PC-3 (cell line): ENCODE measurements around the gene ATF6. TPM values are rescaled to one million over a fixed set of nuclear protein-coding genes. Genes with fewer than 3 reads are reported as not detected.

Experiments used
- ATAC-seq: fragments of 200-7000 bp; cut with Tn5 transposase; 2 replicates; pipeline ENCODE4 v1.9.1; 2020; ENCODE audit warnings: mild to moderate bottlenecking, moderate library complexity
- BruUV-seq: library from RNA; stranded (reverse); fragments of 400-500 nt; replicated peaks from 2 replicates; lab custom pipeline; 2021; lab: Mats Ljungman, UMichigan
- CTCF ChIA-PET: fragments of 300-600 bp; sonication (Branson Sonifier 250); formaldehyde crosslinking; loops from one replicate; lab custom pipeline; 2022; ENCODE audit warnings: antibody characterized with exemption; lab: Charles Lee
- POLR2A ChIA-PET: fragments of 300-600 bp; sonication (Branson Sonifier 250); formaldehyde crosslinking; loops from one replicate; lab custom pipeline; 2022; ENCODE audit warnings: antibody characterized with exemption; ENCODE audit not compliant: unreplicated experiment; lab: Charles Lee
- DNase-seq: peaks from one replicate; pipeline ENCODE4 v3.0.0-alpha.2; 2015
- H2AFZ ChIP-seq: fragments of 300-600 bp; sonication (generic); 2 replicates; pipeline ENCODE4 v1.6.0; 2016; ENCODE audit warnings: antibody characterized with exemption, low read length
- H3F3A ChIP-seq: fragments of 300-600 bp; sonication (generic); one replicate; pipeline ENCODE4 v1.6.0; 2017; ENCODE audit warnings: antibody characterized with exemption, low read length, control low read depth, mild to moderate bottlenecking; ENCODE audit not compliant: unreplicated experiment
- H3K27ac ChIP-seq: fragments of 300-600 bp; sonication (generic); 2 replicates; pipeline ENCODE4 v1.5.1; 2016; ENCODE audit warnings: mild to moderate bottlenecking, low read length
- H3K27me3 ChIP-seq: fragments of 300-600 bp; sonication (generic); 2 replicates; pipeline ENCODE4 v1.6.1; 2016; ENCODE audit warnings: low read length, mixed read lengths
- H3K36me3 ChIP-seq: fragments of 300-600 bp; sonication (generic); 2 replicates; pipeline ENCODE4 v1.6.1; 2016; ENCODE audit warnings: low read depth, mixed run types, low read length, mixed read lengths
- H3K4me1 ChIP-seq: fragments of 300-600 bp; sonication (generic); 2 replicates; pipeline ENCODE4 v1.5.1; 2016; ENCODE audit warnings: low read length; ENCODE audit not compliant: insufficient read depth
- H3K4me2 ChIP-seq: fragments of 300-600 bp; sonication (generic); 2 replicates; pipeline ENCODE4 v1.6.0; 2016; ENCODE audit warnings: low read length
- H3K4me3 ChIP-seq: fragments of 300-600 bp; sonication (generic); 2 replicates; pipeline ENCODE4 v1.5.1; 2016; ENCODE audit warnings: mild to moderate bottlenecking, low read length, mixed read lengths
- H3K79me2 ChIP-seq: fragments of 300-600 bp; sonication (generic); 2 replicates; pipeline ENCODE4 v1.6.1; 2017; ENCODE audit warnings: low read length, mixed read lengths
- H3K9ac ChIP-seq: fragments of 300-600 bp; sonication (generic); 2 replicates; pipeline ENCODE4 v1.6.0; 2016; ENCODE audit warnings: mild to moderate bottlenecking, low read length
- H3K9me2 ChIP-seq: fragments of 300-600 bp; sonication (generic); replicated peaks from 2 replicates; pipeline ENCODE4 v1.6.1; 2016; ENCODE audit warnings: mixed run types, low read length, mixed read lengths
- H3K9me3 ChIP-seq: fragments of 300-600 bp; sonication (generic); 2 replicates; pipeline ENCODE4 v1.6.1; 2016; ENCODE audit warnings: low read length, mixed read lengths
- H4K20me1 ChIP-seq: fragments of 300-600 bp; sonication (generic); 2 replicates; pipeline ENCODE4 v1.6.1; 2016; ENCODE audit warnings: low read length, mixed read lengths
- CTCF ChIP-seq: fragments of 300-600 bp; sonication (generic); conservative IDR thresholded peaks from 2 replicates; pipeline ENCODE4 v1.5.1; 2017; ENCODE audit warnings: antibody characterized with exemption, low read depth, mild to moderate bottlenecking, low read length
- EZH2 ChIP-seq: fragments of 300-600 bp; sonication (generic); IDR thresholded peaks from one replicate; pipeline ENCODE4 v1.6.1; 2017; ENCODE audit warnings: antibody characterized with exemption, mild to moderate bottlenecking, low read length; ENCODE audit not compliant: unreplicated experiment
- EZH2phosphoT487 ChIP-seq: fragments of 300-600 bp; sonication (generic); IDR thresholded peaks from 2 replicates; pipeline ENCODE4 v1.6.1; 2018; ENCODE audit warnings: mild to moderate bottlenecking, antibody characterized with exemption, low read length, borderline replicate concordance
- intact Hi-C: fragments of 100-400 bp; cut with micrococcal nuclease; formaldehyde crosslinking; loops from 2 replicates; pipeline ENCODE4 v1.9.0; 2023
- total RNA-seq: library from RNA; depleted of rRNA; stranded (reverse); fragments of >200 nt; gene quantifications from 2 replicates; pipeline ENCODE4 v1.2.3, GENCODE V29; 2014

ATF6 gene
- total RNA-seq, 1 experiment from 2014 or later, result 19.7 TPM

DNA sequence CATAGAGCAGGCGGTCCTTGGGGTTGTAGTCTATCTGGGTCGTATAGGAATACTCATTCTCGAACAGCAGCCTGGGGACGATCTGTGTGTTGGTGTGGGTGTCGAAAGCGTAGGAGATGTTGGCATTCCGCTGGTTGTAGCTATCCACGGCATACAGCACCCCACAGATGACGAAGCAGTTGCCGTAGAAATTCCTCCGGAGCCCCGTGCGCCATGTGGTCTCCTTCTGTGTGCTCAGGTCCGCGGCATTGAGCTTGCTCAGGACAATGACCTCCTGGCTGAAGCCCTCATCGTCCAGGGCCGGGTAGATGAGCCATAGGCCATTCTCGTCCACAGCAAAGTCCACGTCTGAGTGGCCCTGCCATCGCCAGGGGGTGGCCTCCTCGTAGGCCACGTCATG is 217.6 kb downstream of the ATF6 start:
- ATAC-seq (no peak), DNase-seq (no peak)
- no TSS peak for BruUV-seq
- H2AFZ ChIP-seq, result no peak overlapping the region
- no peak overlapping the region for H3K4me2 ChIP-seq
- no peaks in the 10 kb centered on the region for H3K4me1 ChIP-seq
- H3K9me2 ChIP-seq, result no peaks in the 10 kb centered on the region
- no peaks in the 10 kb centered on the region for H3K79me2 ChIP-seq
- no peak overlapping the region for H3K27ac ChIP-seq
- TF ChIP-seq CTCF (no peak), EZH2 (no peak), EZH2phosphoT487 (no peak)
- CTCF ChIA-PET, result no interaction called here
- no peaks in the 10 kb centered on the region for H3K9me3 ChIP-seq
- no peaks in the 10 kb centered on the region for H4K20me1 ChIP-seq
- no peaks in the 10 kb centered on the region for H3F3A ChIP-seq
- H3K4me3 ChIP-seq, result no peak overlapping the region
- H3K36me3 ChIP-seq, result no peaks in the 10 kb centered on the region
- POLR2A ChIA-PET, result no interaction called here
- intact Hi-C loops, result no loop called here
- no peaks in the 10 kb centered on the region for H3K27me3 ChIP-seq
- H3K9ac ChIP-seq, result no peak overlapping the region

GRCh38 chr1:161985301-161985822 is 219.2 kb downstream of the ATF6 start:
- no peaks in the 10 kb centered on the region for H3K27me3 ChIP-seq
- no peak overlapping the region for H3K9ac ChIP-seq
- no peaks in the 10 kb centered on the region for H3K79me2 ChIP-seq
- H3K4me1 ChIP-seq, result no peaks in the 10 kb centered on the region
- DNase-seq (no peak), ATAC-seq (no peak)
- H3K36me3 ChIP-seq, result no peaks in the 10 kb centered on the region
- ChIA-PET CTCF (no interaction called here), POLR2A (no interaction called here)
- no peak overlapping the region for H3K4me2 ChIP-seq
- H2AFZ ChIP-seq, result no peak overlapping the region
- intact Hi-C loops, result no loop called here
- no peaks in the 10 kb centered on the region for H3K9me2 ChIP-seq
- no peaks in the 10 kb centered on the region for H4K20me1 ChIP-seq
- TF ChIP-seq EZH2 (no peak), EZH2phosphoT487 (no peak), CTCF (no peak)
- H3K27ac ChIP-seq, result no peak overlapping the region
- no peak overlapping the region for H3K4me3 ChIP-seq
- H3F3A ChIP-seq, result no peaks in the 10 kb centered on the region
- H3K9me3 ChIP-seq, result no peaks in the 10 kb centered on the region
- no TSS peak for BruUV-seq

DNA sequence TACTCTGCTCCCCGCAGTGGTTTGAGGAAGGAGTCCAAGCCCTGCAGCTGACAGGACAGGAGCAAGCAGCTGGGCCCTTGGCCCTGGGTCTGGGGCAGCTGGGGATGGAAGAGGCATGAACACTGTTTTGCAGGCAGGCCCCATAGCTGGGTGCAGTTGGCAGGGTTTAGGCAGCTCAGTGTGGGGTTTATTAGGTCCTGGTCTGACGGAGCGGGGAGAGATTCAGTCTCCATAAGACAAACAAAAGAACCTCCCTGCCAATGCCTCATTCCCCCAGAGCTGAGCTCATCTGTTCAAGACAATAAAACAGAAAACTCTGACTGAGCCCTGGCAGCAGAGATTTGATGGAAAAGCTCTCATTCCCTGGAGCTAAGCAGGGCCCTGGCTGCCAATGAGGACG is 220.2 kb downstream of the ATF6 start:
- ChIA-PET CTCF (no interaction called here), POLR2A (no interaction called here)
- Histone ChIP-seq H3K4me3 (no peak overlapping the region), H3K27me3 (no peaks in the 10 kb centered on the region), H3K9me2 (no peaks in the 10 kb centered on the region), H3K79me2 (no peaks in the 10 kb centered on the region), H3K9me3 (no peaks in the 10 kb centered on the region), H3K27ac (no peak overlapping the region), H3K36me3 (no peaks in the 10 kb centered on the region), H3F3A (no peaks in the 10 kb centered on the region), H4K20me1 (no peaks in the 10 kb centered on the region), H3K4me1 (no peaks in the 10 kb centered on the region), H2AFZ (no peak overlapping the region), H3K4me2 (no peak overlapping the region), H3K9ac (no peak overlapping the region)
- no TSS peak for BruUV-seq
- TF ChIP-seq CTCF (no peak), EZH2phosphoT487 (no peak), EZH2 (no peak)
- intact Hi-C loops, result no loop called here
- DNase-seq (no peak), ATAC-seq (no peak; the same call in 1 of the 2 replicates)
